ENCODE measurements around the gene FBLN2. TPM values are rescaled to one million over a fixed set of nuclear protein-coding genes. Genes with fewer than 3 reads are reported as not detected.
A peak's percentile ranks its signal among the peaks of the same experiment; 100 is the strongest.

The FBLN2 gene
- polyA plus RNA-seq, 1 experiment = 15.5 TPM

GRCh38 chr3:13545952-13546454 is 2.9 kb upstream of the FBLN2 start:
- Histone ChIP-seq H3K9me3 (ENCODE audit: control insufficient read depth, insufficient read depth, low read length) (peaks cover 16% of the 10 kb centered on the region), H3K4me3 (ENCODE audit: low read depth, low read length) (no peak overlapping the region), H3K27me3 (ENCODE audit: control insufficient read depth, insufficient read depth, low read length) (no peaks in the 10 kb centered on the region), H3K27ac (ENCODE audit: low read depth, low read length) (no peak overlapping the region)
- TF ChIP-seq, protein P1, sequence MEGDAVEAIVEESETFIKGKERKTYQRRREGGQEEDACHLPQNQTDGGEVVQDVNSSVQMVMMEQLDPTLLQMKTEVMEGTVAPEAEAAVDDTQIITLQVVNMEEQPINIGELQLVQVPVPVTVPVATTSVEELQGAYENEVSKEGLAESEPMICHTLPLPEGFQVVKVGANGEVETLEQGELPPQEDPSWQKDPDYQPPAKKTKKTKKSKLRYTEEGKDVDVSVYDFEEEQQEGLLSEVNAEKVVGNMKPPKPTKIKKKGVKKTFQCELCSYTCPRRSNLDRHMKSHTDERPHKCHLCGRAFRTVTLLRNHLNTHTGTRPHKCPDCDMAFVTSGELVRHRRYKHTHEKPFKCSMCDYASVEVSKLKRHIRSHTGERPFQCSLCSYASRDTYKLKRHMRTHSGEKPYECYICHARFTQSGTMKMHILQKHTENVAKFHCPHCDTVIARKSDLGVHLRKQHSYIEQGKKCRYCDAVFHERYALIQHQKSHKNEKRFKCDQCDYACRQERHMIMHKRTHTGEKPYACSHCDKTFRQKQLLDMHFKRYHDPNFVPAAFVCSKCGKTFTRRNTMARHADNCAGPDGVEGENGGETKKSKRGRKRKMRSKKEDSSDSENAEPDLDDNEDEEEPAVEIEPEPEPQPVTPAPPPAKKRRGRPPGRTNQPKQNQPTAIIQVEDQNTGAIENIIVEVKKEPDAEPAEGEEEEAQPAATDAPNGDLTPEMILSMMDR (IDR thresholded peaks at IDR 0.05; ENCODE audit: low read depth, low read length) = no peak
- ChIA-PET CTCF (no interaction called here), POLR2A (no interaction called here)
- DNase-seq (ENCODE audit: low read depth, low spot score) = no peak

- Histone ChIP-seq H3K9me3 (ENCODE audit: control insufficient read depth, insufficient read depth, low read length) (peaks cover 10% of the 10 kb centered on the region), H3K4me3 (ENCODE audit: low read depth, low read length) (no peak overlapping the region), H3K27ac (ENCODE audit: low read depth, low read length) (peak overlapping the region; percentile 39), H3K27me3 (ENCODE audit: control insufficient read depth, insufficient read depth, low read length) (no peaks in the 10 kb centered on the region)
- POLR2A ChIA-PET = no interaction called here
- DNase-seq (ENCODE audit: low read depth, low spot score) = no peak
- CTCF ChIA-PET = no interaction called here
- TF ChIP-seq, protein P1 (IDR thresholded peaks at IDR 0.05; ENCODE audit: low read depth, low read length) = no peak
Observed at GRCh38 chr3:13546667-13547171, 2.2 kb upstream of the FBLN2 start.

DNA sequence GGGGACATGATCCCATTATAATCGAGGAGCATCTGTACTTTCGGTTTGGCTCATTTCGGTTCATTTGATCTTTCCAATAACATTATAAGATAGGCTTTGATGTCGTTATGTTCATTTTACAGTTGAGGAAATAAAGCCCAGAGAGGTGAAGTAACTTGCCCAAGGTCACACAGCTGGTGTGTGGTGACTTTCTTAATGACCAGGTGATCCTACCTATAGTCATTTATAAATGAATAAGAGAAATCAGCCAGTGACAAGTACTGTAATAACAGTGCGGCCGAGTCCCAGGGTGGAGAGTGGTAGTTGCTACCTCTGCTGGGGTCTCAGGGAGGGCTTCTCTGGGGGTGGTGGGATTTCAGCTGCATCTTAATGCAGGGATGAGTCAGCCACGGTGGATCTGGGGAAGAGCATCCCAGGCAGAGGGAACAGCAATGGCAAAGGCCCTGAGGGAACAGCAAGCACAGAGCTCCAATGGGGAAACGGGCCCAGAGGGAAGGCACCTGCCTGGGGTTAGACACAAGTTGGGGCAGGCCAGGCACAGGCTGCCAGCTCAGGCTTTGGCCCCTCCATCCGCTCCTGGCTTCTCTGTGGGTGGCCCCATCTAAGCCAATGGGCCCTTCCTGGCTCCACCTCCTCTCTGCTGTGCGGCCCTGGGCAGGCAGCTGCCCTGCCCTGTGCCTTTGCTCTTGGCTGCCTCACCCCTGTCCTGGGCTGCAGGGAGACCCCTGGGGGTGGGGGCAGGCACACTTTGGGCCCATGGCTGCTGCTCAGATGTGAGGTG is 1.1 kb upstream of the FBLN2 start:
- CTCF ChIA-PET = no interaction called here
- POLR2A ChIA-PET = no interaction called here
- Histone ChIP-seq H3K27ac (ENCODE audit: low read depth, low read length) (no peak overlapping the region), H3K9me3 (ENCODE audit: control insufficient read depth, insufficient read depth, low read length) (peaks cover 5% of the 10 kb centered on the region), H3K4me3 (ENCODE audit: low read depth, low read length) (no peak overlapping the region), H3K27me3 (ENCODE audit: control insufficient read depth, insufficient read depth, low read length) (no peaks in the 10 kb centered on the region)
- TF ChIP-seq, protein P1 (IDR thresholded peaks at IDR 0.05; ENCODE audit: low read depth, low read length) = no peak
- no peak for DNase-seq (ENCODE audit: low read depth, low spot score)

DNA sequence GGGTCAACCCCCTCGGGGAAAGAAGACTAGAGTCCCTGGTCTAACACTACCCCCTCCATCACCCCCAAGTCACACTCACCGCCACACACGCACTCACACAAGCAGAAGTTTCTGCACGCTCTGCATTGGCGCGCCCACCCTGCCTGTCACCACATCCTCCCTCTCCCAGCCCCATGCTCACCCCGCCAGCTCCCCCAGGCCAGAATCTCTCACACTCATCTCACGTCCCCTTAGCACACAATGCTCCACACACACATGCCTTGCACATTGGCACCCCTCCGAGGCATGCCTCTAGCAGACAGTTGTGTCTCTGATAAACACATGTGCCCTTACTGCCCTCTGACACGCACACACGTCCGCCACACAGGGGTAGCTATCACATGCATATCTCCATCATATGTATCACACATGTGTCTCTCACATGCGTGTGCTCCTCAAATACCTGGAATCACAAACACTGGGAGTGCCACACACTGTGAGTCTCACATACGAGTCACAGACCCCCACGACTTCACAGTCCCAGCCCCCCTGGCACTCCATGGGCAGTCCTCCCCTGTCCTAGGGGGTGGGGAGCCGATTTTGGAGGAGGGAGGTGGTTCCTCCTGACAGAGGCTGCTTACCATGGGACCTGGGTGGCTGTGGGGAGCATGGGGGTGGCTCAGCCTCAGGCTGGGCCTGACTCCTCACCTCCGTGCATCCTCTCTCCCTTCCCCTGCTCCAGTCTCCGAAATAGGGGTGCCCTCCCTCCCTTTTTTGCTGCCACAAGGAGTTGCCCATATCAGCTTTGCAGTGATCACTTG is 898 bp downstream of the FBLN2 start:
- Histone ChIP-seq H3K27ac (ENCODE audit: low read depth, low read length) (no peak overlapping the region), H3K4me3 (ENCODE audit: low read depth, low read length) (no peak overlapping the region), H3K27me3 (ENCODE audit: control insufficient read depth, insufficient read depth, low read length) (no peaks in the 10 kb centered on the region), H3K9me3 (ENCODE audit: control insufficient read depth, insufficient read depth, low read length) (no peaks in the 10 kb centered on the region; the same call in 1 of the 2 replicates)
- ChIA-PET CTCF (interaction anchor here (1.3 kb wide), 1 partner anchor 99 kb away, joined by 4 read pairs; no protein-coding TSS in a partner anchor), POLR2A (no interaction called here)
- TF ChIP-seq, protein P1 (IDR thresholded peaks at IDR 0.05; ENCODE audit: low read depth, low read length) = no peak
- no peak for DNase-seq (ENCODE audit: low read depth, low spot score)

DNA sequence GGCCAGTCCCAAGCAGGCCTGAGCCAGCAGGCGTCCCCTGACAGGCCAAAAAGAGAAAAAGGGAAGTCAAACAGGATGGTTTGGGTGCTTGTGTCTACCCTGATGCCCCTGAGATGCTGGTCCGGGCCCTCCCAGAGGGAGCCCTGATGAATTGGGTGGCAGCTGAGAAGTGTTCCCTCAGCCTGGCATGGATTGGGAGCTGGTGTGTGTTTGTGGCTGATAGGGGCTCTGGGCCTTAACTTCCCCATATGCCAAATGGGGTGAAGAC is 1.4 kb downstream of the FBLN2 start:
- CTCF ChIA-PET = interaction anchor here (1.3 kb wide), 1 partner anchor 99 kb away, joined by 4 read pairs; no protein-coding TSS in a partner anchor
- H3K27me3 ChIP-seq (ENCODE audit: control insufficient read depth, insufficient read depth, low read length) = no peaks in the 10 kb centered on the region
- DNase-seq (ENCODE audit: low read depth, low spot score) = no peak
- no peak overlapping the region for H3K4me3 ChIP-seq (ENCODE audit: low read depth, low read length)
- no peaks in the 10 kb centered on the region; the same call in 1 of the 2 replicates for H3K9me3 ChIP-seq (ENCODE audit: control insufficient read depth, insufficient read depth, low read length)
- H3K27ac ChIP-seq (ENCODE audit: low read depth, low read length) = no peak overlapping the region
- TF ChIP-seq, protein P1 (IDR thresholded peaks at IDR 0.05; ENCODE audit: low read depth, low read length) = no peak
- POLR2A ChIA-PET = no interaction called here

Data from AG04450 (cell line).